ENCODE data around the gene GLA. TPM values are rescaled to one million over a fixed set of nuclear protein-coding genes. Genes with fewer than 3 reads are reported as not detected.

The GLA gene
- total RNA-seq, 1 experiment from 2014 or later: 51.7 TPM

DNA sequence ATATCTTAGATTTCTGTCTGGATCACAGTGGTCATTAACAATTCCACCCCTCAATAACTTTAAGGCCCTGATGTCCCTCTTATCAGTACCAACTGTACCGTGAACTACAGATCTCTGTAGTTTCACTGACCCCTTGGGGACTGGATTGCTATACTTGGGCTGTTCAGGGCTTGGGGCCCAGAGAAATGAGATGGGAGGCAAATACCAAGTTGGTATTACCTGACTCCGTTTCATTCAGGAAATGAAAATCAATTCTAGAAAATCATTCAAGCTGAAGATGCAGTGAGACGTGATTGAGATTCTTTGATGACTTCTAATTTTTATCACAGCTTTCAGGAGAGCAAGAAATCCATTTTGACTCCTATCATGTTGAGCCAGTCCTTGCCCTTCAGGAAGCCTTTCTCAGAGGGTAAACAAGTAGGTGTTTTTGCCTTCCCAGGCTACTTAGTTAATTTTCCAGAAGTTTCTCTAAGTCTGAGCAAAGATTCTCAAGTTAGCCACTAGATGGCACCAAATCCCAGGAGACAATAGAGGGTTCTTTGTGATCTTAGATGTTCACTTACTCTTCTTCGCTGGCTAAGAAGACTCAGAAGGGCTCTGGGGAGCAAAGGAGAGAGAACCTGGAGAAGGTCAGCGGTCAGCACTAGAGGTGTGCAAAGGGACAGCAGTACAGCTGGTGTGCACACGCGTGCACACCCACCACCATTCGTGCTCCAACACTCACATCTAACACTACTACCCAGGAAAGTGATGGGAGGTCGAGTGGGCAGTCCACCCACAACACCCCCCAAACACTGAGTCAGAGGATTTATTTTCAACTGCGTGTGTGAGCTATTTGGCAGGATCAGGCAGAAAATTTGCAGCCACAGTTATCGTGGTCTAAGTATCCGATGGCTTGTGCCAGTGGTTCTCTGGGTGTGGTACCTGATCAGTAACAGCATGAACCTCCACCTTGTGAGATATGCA lies 7.7 kb upstream of the GLA start:
- no peak overlapping the region for H3K4me3 ChIP-seq
- H3K27me3 ChIP-seq (replicated peaks): no peaks in the 10 kb centered on the region
- DNase-seq (ENCODE audit: low read depth in 1 of 2, low spot score in 2 of 2): peak; percentile 42 to 53
- H3K27ac ChIP-seq: no peak overlapping the region
- H3K36me3 ChIP-seq: peaks cover 10% of the 10 kb centered on the region
- H3K9me3 ChIP-seq (replicated peaks): no peaks in the 10 kb centered on the region
- peaks cover 13% of the 10 kb centered on the region for H3K4me1 ChIP-seq (replicated peaks)

- H3K4me3 ChIP-seq: no peak overlapping the region
- no peak for DNase-seq (ENCODE audit: low read depth in 1 of 2, low spot score in 2 of 2)
- no peaks in the 10 kb centered on the region for H3K27me3 ChIP-seq (replicated peaks)
- H3K27ac ChIP-seq: no peak overlapping the region
- no peaks in the 10 kb centered on the region for H3K9me3 ChIP-seq (replicated peaks)
- peaks cover 10% of the 10 kb centered on the region for H3K36me3 ChIP-seq
- peaks cover 5% of the 10 kb centered on the region for H3K4me1 ChIP-seq (replicated peaks)
Measured at GRCh38 chrX:101411984-101412383, 4.3 kb upstream of the GLA start.

- H3K4me1 ChIP-seq (replicated peaks): no peaks in the 10 kb centered on the region; the same call in 1 of the 2 replicates
- H3K27ac ChIP-seq: no peak overlapping the region
- no peaks in the 10 kb centered on the region for H3K9me3 ChIP-seq (replicated peaks)
- no peak for DNase-seq (ENCODE audit: low read depth in 1 of 2, low spot score in 2 of 2)
- no peak overlapping the region for H3K4me3 ChIP-seq
- H3K36me3 ChIP-seq: peaks cover 10% of the 10 kb centered on the region
- H3K27me3 ChIP-seq (replicated peaks): no peaks in the 10 kb centered on the region
Measured at GRCh38 chrX:101410461-101410860, 2.7 kb upstream of the GLA start.

DNA sequence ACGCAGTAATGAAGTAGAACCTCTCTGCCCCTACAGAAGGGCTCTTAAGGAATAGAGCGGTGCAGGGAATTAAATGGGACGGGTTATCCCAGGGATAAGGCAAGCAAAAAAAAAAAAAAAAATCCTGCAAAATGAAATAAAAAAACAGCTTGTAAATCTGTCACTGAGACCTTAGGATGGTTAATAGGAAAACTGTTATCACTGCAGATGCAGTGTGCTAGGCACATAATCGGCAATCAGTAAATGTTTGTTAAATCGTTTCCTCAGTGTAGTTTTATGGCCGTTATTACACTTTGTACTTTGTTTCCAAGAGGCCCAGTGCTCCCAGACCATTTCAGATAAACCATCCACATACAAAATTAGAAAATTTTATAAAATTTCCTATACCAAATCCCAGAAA lies 1.3 kb upstream of the GLA start:
- no peak for DNase-seq (ENCODE audit: low read depth in 1 of 2, low spot score in 2 of 2)
- H3K4me1 ChIP-seq (replicated peaks): no peaks in the 10 kb centered on the region
- no peaks in the 10 kb centered on the region for H3K9me3 ChIP-seq (replicated peaks)
- no peaks in the 10 kb centered on the region for H3K27me3 ChIP-seq (replicated peaks)
- H3K4me3 ChIP-seq: peak overlapping the region; percentile 59
- peak overlapping the region; percentile 97 for H3K27ac ChIP-seq
- peaks cover 6% of the 10 kb centered on the region for H3K36me3 ChIP-seq

DNA sequence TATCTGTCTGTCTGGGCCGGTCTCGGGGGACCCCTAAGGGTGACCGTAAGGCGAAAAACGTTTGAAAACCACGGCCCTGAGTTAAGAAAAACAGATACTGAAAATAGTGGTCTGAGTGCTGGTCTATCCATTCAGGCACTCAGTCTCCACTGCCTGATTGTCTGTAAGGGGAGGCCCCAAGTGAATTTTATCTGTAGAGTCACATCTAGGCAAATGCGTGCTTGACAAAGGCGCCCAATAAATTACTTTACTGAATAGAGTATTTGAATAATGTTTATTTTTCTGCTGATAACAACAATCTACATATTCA lies 762 bp upstream of the GLA start:
- DNase-seq (ENCODE audit: low read depth in 1 of 2, low spot score in 2 of 2): no peak
- peak overlapping the region; percentile 97 for H3K27ac ChIP-seq
- no peaks in the 10 kb centered on the region for H3K27me3 ChIP-seq (replicated peaks)
- H3K9me3 ChIP-seq (replicated peaks): no peaks in the 10 kb centered on the region
- H3K36me3 ChIP-seq: peaks cover 6% of the 10 kb centered on the region
- H3K4me3 ChIP-seq: peak overlapping the region; percentile 59
- no peaks in the 10 kb centered on the region for H3K4me1 ChIP-seq (replicated peaks)

DNA sequence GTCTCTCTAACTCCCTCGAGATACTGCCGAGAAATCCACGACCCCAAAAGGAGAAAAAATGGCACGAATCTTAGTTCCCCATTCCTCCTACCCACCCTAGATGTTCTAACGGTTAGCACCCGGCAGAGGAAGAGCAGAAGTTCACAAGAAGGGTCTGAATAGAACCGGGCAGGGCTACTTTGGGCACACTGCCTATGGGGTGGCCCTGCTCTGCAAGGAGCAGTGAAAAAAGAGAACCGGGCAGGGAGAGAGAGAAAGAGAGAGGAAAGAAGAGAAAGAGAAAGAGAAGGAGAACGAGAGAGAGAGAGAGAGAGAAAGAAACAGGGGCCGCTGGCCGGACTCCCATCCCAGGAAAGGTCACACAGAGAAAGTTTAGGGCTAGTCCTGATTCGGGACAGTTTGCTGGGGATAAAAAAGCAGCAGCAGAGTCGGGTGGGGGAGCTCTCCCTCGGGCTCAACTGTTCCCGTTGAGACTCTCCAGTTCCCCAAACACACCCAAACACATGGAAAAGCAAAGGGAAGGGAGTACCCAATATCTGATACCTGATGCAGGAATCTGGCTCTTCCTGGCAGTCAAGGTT lies 468 bp downstream of the GLA start:
- Histone ChIP-seq H3K36me3 (no peaks in the 10 kb centered on the region; the same call in 1 of the 2 replicates), H3K9me3 (replicated peaks) (no peaks in the 10 kb centered on the region), H3K4me3 (peak overlapping the region; percentile 59), H3K4me1 (replicated peaks) (no peaks in the 10 kb centered on the region), H3K27me3 (replicated peaks) (no peaks in the 10 kb centered on the region), H3K27ac (peak overlapping the region; percentile 97)
- no peak for DNase-seq (ENCODE audit: low read depth in 1 of 2, low spot score in 2 of 2)

DNA sequence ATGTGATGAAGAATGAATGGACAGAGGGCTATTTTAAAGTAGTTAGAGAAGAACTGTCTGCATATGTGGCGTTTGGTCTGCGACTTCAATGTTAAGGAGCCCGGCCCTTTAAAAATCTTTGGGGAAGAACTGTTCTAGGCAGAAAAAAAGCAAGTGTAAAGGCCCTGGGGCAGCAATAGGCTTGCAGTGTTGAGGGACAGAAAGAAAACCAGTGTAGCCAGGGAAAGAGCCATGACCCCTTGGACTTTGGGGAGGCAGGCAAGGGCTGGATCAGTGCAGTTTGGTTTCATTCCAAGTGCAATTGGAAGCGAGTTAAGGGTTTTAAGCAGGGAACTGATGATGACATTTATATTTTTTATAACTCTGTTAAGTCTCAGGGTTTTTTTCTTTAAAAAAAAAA lies 7.9 kb downstream of the GLA start:
- no peak overlapping the region for H3K4me3 ChIP-seq
- H3K4me1 ChIP-seq (replicated peaks): no peaks in the 10 kb centered on the region
- no peaks in the 10 kb centered on the region for H3K27me3 ChIP-seq (replicated peaks)

GRCh38 chrX:101398694-101399093 lies 9.0 kb downstream of the GLA start:
- Histone ChIP-seq H3K27ac (no peak overlapping the region), H3K9me3 (replicated peaks) (no peaks in the 10 kb centered on the region), H3K36me3 (peaks cover 19% of the 10 kb centered on the region), H3K4me3 (no peak overlapping the region), H3K4me1 (replicated peaks) (no peaks in the 10 kb centered on the region), H3K27me3 (replicated peaks) (no peaks in the 10 kb centered on the region)
- DNase-seq (ENCODE audit: low read depth in 1 of 2, low spot score in 2 of 2): no peak

More for the DNA sequence above, 7.9 kb downstream of the GLA start:
- peaks cover 15% of the 10 kb centered on the region for H3K36me3 ChIP-seq
- H3K27ac ChIP-seq: no peak overlapping the region
- DNase-seq (ENCODE audit: low read depth in 1 of 2, low spot score in 2 of 2): no peak
- no peaks in the 10 kb centered on the region for H3K9me3 ChIP-seq (replicated peaks)

- H3K36me3 ChIP-seq: peaks cover 26% of the 10 kb centered on the region
- no peaks in the 10 kb centered on the region for H3K27me3 ChIP-seq (replicated peaks)
- H3K4me1 ChIP-seq (replicated peaks): no peaks in the 10 kb centered on the region
- no peak overlapping the region for H3K27ac ChIP-seq
- DNase-seq (ENCODE audit: low read depth in 1 of 2, low spot score in 2 of 2): no peak
- no peaks in the 10 kb centered on the region for H3K9me3 ChIP-seq (replicated peaks)
- no peak overlapping the region for H3K4me3 ChIP-seq
Measured at GRCh38 chrX:101397779-101398178, 9.9 kb downstream of the GLA start.

DNA sequence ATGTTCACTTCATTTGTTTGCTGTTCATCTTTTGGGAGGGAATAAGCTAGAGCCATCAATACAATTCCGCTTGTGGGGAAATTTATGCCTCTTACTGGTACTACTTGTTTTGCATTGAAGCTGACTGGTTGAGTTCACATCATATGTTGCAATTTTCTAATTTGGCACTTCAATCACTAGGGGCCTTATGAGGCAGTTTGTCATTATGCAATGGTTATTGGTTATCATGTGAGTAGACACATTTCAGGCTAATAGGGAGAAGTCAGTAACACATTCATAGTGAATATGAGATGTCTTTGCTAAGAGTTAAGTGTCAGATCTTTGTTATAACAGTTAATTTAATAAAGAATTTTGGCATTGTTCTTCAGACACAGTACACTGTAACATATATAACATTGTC lies 11.9 kb downstream of the GLA start:
- Histone ChIP-seq H3K4me3 (no peak overlapping the region), H3K27me3 (replicated peaks) (no peaks in the 10 kb centered on the region), H3K4me1 (replicated peaks) (peaks cover 8% of the 10 kb centered on the region), H3K9me3 (replicated peaks) (no peaks in the 10 kb centered on the region), H3K27ac (no peak overlapping the region), H3K36me3 (peaks cover 36% of the 10 kb centered on the region)
- DNase-seq (ENCODE audit: low read depth in 1 of 2, low spot score in 2 of 2): no peak

DNA sequence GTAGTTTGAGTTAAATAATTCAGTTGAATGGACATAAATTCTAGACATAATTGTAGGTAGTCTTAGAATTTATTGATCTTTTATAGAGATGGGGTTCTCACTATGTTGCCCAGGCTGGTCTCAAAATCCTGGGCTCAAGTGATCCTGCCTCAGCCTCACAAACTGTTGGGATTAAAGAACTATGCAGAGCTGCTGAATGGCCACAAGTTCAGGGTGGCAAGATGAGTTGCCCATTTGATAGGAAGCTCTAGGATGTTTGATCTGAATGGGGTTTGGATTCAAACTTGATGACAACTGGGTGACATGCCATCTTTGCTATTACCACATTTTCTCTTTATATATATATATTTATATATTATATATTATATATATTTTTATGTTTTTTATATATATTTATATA lies 13.4 kb downstream of the GLA start:
- Histone ChIP-seq H3K9me3 (replicated peaks) (no peaks in the 10 kb centered on the region), H3K4me1 (replicated peaks) (peaks cover 8% of the 10 kb centered on the region), H3K36me3 (peaks cover 36% of the 10 kb centered on the region), H3K27ac (no peak overlapping the region), H3K27me3 (replicated peaks) (no peaks in the 10 kb centered on the region), H3K4me3 (no peak overlapping the region)
- DNase-seq (ENCODE audit: low read depth in 1 of 2, low spot score in 2 of 2): no peak

- H3K27ac ChIP-seq: no peak overlapping the region
- H3K9me3 ChIP-seq (replicated peaks): no peaks in the 10 kb centered on the region
- no peaks in the 10 kb centered on the region for H3K27me3 ChIP-seq (replicated peaks)
- no peak overlapping the region for H3K4me3 ChIP-seq
- H3K4me1 ChIP-seq (replicated peaks): peaks cover 8% of the 10 kb centered on the region
- no peak for DNase-seq (ENCODE audit: low read depth in 1 of 2, low spot score in 2 of 2)
- peaks cover 36% of the 10 kb centered on the region for H3K36me3 ChIP-seq
Measured at GRCh38 chrX:101393530-101394305, 14.0 kb downstream of the GLA start.

DNA sequence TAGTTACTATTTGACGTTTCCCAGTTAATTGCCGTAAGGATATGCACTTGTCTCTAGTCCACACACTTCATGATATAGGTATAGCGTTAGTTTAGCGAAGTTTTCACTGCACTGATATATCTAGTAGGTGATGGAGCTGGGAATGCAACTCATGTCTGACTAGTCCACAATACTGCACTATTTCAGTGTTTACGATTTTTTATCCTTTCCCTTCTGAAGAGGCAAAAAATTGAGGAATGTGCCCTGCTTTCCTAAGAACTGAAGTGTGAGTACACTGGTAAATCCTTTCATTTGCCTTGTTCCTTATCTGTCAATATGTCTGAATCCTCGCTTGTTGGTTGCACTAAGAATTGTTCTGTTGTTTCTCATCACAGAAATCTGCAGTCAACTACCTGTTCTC lies 15.9 kb downstream of the GLA start:
- no peaks in the 10 kb centered on the region for H3K9me3 ChIP-seq (replicated peaks)
- DNase-seq (ENCODE audit: low read depth in 1 of 2, low spot score in 2 of 2): no peak
- peak overlapping the region; percentile 48 for H3K4me3 ChIP-seq
- H3K27me3 ChIP-seq (replicated peaks): no peaks in the 10 kb centered on the region
- peaks cover 8% of the 10 kb centered on the region for H3K4me1 ChIP-seq (replicated peaks)
- H3K27ac ChIP-seq: peak overlapping the region; percentile 40; the same call in 1 of the 2 replicates
- H3K36me3 ChIP-seq: peaks cover 36% of the 10 kb centered on the region
